GM12801 (cell line): ENCODE measurements around the gene RUNX2.

Experiments
- TF ChIP-seq, protein P1 (sequence below): IDR thresholded peaks from one replicate; pipeline ENCODE4 v1.5.1; 2011; ENCODE audit warnings: control low read depth; ENCODE audit not compliant: insufficient read length; ENCODE audit errors: extremely low read depth

Gene RUNX2

DNA sequence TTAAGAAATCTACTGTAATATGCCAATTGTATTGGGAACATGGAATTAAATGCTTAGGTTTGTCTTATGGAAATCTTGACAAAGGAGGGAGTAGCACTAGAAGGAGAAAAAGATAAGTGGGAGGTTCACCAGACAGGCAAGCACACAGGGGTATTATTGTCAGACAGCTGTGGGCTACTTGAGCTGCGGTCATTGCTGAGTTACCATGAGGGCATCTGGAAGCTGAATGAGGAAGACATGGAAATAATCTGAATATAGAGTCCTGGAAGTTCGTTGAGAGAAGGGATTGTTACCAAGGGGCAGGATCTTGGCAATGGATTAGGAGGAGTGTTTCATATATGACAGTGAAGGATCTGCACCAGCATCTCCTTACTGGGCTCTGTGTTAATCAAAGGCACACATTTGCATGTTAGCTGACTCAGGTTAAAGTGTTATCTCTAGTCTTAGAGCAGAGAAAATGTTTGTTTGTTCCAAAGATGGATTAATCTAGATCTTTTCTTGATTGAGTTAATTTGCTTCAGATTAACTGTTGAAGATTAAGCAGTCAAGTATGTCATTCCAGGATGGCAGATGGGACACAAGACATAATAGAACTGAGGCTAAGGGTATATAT is 102.6 kb downstream of the RUNX2 start:
- TF ChIP-seq, protein P1, sequence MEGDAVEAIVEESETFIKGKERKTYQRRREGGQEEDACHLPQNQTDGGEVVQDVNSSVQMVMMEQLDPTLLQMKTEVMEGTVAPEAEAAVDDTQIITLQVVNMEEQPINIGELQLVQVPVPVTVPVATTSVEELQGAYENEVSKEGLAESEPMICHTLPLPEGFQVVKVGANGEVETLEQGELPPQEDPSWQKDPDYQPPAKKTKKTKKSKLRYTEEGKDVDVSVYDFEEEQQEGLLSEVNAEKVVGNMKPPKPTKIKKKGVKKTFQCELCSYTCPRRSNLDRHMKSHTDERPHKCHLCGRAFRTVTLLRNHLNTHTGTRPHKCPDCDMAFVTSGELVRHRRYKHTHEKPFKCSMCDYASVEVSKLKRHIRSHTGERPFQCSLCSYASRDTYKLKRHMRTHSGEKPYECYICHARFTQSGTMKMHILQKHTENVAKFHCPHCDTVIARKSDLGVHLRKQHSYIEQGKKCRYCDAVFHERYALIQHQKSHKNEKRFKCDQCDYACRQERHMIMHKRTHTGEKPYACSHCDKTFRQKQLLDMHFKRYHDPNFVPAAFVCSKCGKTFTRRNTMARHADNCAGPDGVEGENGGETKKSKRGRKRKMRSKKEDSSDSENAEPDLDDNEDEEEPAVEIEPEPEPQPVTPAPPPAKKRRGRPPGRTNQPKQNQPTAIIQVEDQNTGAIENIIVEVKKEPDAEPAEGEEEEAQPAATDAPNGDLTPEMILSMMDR: no peak

DNA sequence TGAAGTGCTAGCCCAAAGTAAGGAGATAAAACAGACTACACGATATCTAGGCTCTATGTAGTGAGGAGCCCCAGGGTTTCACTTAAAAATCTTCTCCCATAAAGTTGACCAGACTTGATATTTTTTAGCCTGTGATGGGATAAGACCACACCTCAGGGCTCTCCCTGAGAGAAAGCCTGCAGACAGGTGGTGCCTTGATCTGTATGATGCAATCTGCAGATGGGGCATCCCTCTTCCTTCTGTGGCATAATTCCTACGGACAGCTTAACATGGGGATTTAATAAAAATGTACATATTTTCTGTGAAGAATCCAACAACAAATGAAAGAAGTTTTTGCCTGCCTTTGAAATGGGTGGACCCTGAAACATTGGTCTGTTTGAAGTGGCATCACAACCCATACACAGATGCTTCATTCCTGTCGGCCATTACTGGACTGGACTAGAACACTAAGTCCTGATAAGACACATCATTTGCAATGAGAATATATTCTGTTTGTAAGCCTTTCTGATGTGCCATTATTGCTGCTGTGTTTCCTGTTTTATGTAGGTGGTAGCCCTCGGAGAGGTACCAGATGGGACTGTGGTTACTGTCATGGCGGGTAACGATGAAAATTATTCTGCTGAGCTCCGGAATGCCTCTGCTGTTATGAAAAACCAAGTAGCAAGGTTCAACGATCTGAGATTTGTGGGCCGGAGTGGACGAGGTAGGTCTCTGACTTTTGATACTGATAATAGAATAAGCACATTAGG is 103.4 kb downstream of the RUNX2 start:
- TF ChIP-seq, protein P1: no peak

DNA sequence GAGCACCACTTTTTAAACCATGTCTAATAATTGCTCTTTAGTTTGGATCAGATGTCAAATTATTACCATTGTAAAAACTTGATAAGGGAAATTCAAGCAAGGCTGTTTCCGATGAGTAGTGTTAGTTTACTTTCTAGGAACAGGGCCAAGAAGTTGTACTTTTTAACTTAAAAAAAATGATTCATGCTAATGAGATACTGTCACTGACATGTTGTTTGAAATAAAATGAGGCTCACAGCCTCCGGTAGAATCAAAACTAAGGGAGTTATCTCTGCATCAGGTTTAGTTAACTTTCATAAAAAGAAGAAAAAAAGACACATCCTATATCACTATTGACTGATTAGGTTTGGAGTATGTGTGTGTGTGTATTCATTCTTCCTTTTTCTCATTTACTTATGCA is 104.8 kb downstream of the RUNX2 start:
- TF ChIP-seq, protein P1: no peak

DNA sequence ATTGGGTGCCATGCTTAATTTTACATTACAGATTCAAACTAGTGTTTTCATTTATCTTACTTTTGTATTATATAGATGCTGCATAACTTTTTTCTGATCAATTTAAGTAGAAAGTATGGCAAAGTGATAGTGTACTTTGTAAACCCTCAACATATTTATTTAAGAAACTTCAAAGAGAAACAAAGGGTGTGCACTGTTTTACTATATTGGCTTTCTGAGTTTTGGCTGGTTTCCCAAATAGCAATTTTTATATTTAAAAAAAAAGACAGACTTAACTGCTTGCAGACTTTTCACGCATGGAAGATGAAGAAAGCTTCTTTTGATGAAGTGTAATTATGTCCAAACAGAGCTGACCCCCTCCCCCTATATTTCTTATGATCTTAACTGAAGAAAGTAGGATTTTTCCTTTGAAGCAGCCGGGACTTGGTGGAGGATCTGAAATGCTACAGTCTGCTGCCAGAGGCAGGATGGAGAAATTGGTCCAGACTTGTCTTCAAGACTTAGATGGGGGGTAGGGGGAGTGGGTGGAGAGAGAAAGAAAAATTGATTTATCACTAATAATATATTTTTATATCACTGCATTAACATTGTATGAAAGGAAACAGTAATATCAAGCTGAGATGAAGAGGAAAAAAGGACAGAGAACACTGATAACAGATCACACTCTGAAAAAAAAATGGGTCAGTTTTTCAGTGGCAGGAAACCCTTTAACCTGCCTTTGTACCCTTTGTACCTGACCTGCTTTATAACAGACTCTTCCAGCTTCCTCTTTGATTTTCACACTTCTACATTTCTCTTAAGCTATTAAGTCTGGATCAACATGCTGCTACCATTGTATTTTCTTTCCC is 105.6 kb downstream of the RUNX2 start:
- TF ChIP-seq, protein P1: no peak

DNA sequence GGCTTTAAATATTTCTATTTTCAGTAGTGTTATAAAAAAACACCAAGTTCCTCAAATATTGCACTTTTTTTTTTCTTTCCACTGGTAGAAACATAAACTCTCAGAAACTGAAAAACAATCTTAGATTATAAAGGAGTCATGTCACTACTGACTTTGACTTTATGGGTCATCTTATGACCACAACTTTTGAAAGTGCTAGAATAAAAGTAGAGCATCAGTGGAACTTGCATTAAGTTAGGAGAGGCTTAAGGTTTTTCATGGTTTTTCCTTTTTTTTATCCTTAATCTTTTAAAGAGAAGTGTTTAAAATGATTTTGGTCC is 106.2 kb downstream of the RUNX2 start:
- TF ChIP-seq, protein P1: no peak

DNA sequence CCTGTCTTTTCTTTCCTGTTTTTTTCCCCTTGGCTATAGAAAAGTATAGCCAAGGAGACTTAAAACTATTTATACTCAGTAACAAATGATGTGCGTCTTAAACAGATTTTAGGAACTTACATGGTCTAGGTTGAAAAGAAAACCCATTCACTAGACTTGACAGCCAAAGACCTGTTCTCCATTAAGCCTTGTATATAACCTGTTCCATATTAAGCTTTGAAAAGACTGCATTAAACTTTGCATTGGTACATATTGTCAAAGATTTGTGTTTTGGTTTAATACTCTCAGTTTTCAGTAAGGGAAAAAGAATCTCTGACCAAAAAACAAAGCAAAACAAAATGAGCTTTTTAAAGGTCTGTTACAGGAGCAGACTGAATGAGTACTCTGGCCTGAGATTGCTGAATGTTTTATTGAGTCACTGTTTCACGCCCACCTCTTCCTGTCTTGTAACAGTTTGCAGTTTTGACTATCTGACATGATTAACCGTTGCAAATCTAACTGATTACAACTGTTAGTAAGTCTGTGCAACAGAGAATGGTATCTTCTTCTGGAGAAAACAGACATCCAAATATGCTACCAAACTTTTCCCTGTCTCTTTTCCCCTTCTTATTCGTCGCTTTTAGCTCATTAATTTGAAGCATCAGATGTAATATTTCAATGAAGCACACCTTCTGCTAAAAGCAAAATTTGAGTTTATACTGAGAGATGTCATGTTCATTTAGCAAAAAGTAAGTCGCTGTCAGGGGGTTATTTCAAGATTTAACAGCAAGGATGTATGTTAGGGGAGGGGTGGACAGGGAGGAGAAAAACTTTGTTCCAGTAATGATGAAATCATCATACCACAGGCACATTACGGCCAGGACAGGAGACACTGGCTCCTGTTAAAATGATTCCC is 108.7 kb downstream of the RUNX2 start:
- TF ChIP-seq, protein P1: no peak

DNA sequence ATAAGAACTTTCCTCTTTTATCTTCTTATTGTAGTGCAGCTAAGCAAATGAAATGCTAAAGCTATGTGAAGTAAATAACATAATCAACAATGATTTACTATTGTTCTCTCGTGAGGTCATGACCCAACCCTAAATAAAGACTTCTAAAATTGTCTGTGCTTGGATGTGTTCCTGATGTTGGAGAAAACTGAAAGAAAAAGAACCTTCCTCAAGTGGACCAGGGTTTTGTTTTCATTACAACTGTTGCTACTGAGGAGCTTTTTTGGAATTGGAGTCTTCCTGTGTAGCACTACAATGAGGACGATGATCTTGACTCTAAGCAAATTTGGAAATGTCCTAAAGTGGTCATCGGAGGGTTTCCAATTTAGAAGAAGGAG is 109.3 kb downstream of the RUNX2 start:
- TF ChIP-seq, protein P1: no peak
